IMR-90 (cell line): ENCODE measurements around the gene TNS1. TPM values are rescaled to one million over a fixed set of nuclear protein-coding genes. Genes with fewer than 3 reads are reported as not detected.

ENCODE experiments used
- ATAC-seq: fragments of 200-7000 bp; cut with Tn5 transposase; 2 replicates; pipeline ENCODE4 v1.9.1; 2020; ENCODE audit warnings: low read depth, mild to moderate bottlenecking, moderate library complexity
- BruUV-seq: library from RNA; stranded (reverse); fragments of 400-500 nt; replicated peaks from 2 replicates; lab custom pipeline; 2021; lab: Mats Ljungman, UMichigan
- CTCF ChIA-PET: fragments of 300-600 bp; formaldehyde crosslinking; extraction: SDS; loops from one replicate; lab custom pipeline; 2021; ENCODE audit warnings: antibody characterized with exemption; lab: Yijun Ruan, JAX
- POLR2A ChIA-PET: fragments of 300-600 bp; sonication (Branson Sonifier 250); formaldehyde crosslinking; loops from one replicate; lab custom pipeline; 2022; ENCODE audit warnings: antibody characterized with exemption; ENCODE audit not compliant: unreplicated experiment; lab: Charles Lee
- DNase-seq: peaks from one replicate; pipeline ENCODE4 v3.0.0; 2013
- H2AFZ ChIP-seq: replicated peaks from 2 replicates; pipeline ENCODE3; 2013; ENCODE audit warnings: low read length, mild to moderate bottlenecking; ENCODE audit not compliant: poor library complexity
- H2AK5ac ChIP-seq: 2 replicates; pipeline ENCODE4 v1.6.1; 2013; ENCODE audit warnings: low read depth, low read length, inconsistent platforms
- H2AK9ac ChIP-seq: replicated peaks from 2 replicates; pipeline ENCODE3; 2013; ENCODE audit warnings: mild to moderate bottlenecking, low read depth, low read length, moderate library complexity; ENCODE audit not compliant: poor library complexity
- H2BK120ac ChIP-seq: 2 replicates; pipeline ENCODE4 v1.6.1; 2013; ENCODE audit warnings: low read depth, low read length, inconsistent platforms
- H2BK15ac ChIP-seq: 3 replicates; pipeline ENCODE4 v1.6.1; 2013; ENCODE audit warnings: low read depth, low read length, inconsistent platforms
- H2BK20ac ChIP-seq: 2 replicates; pipeline ENCODE4 v1.6.1; 2013; ENCODE audit warnings: low read depth, mild to moderate bottlenecking, inconsistent platforms, low read length, moderate library complexity
- H2BK5ac ChIP-seq: 2 replicates; pipeline ENCODE4 v1.6.1; 2013; ENCODE audit warnings: mild to moderate bottlenecking, low read depth, low read length, inconsistent platforms; ENCODE audit not compliant: poor library complexity, severe bottlenecking
- H3K14ac ChIP-seq: replicated peaks from 2 replicates; pipeline ENCODE4 v1.6.1; 2013; ENCODE audit warnings: low read depth, low read length, inconsistent platforms
- H3K18ac ChIP-seq: 2 replicates; pipeline ENCODE4 v1.6.1; 2013; ENCODE audit warnings: low read depth, low read length, control low read depth
- H3K23ac ChIP-seq: 2 replicates; pipeline ENCODE4 v1.6.1; 2013; ENCODE audit warnings: low read depth, low read length, inconsistent platforms
- H3K27ac ChIP-seq: 2 replicates; pipeline ENCODE4 v1.5.1; 2013; ENCODE audit warnings: mild to moderate bottlenecking, control low read depth, low read length; ENCODE audit not compliant: insufficient read depth
- H3K27me3 ChIP-seq: 2 replicates; pipeline ENCODE4 v1.6.1; 2013; ENCODE audit warnings: low read length; ENCODE audit not compliant: control insufficient read depth, insufficient read depth
- H3K36me3 ChIP-seq: 2 replicates; pipeline ENCODE4 v1.6.1; 2013; ENCODE audit warnings: low read length, mixed read lengths; ENCODE audit not compliant: control insufficient read depth, insufficient read depth
- H3K4ac ChIP-seq: 2 replicates; pipeline ENCODE4 v1.6.1; 2013; ENCODE audit warnings: low read depth, low read length, inconsistent platforms
- H3K4me1 ChIP-seq: 2 replicates; pipeline ENCODE4 v1.6.1; 2013; ENCODE audit warnings: low read length, mixed read lengths; ENCODE audit not compliant: control insufficient read depth, insufficient read depth
- H3K4me2 ChIP-seq: 2 replicates; pipeline ENCODE4 v1.6.1; 2013; ENCODE audit warnings: low read depth, mild to moderate bottlenecking, control low read depth, low read length, moderate library complexity
- H3K4me3 ChIP-seq: 2 replicates; pipeline ENCODE4 v1.5.1; 2013; ENCODE audit warnings: low read depth, mild to moderate bottlenecking, control low read depth, low read length, moderate library complexity; ENCODE audit not compliant: insufficient read depth
- H3K56ac ChIP-seq: 2 replicates; pipeline ENCODE4 v1.6.1; 2013; ENCODE audit warnings: low read length, inconsistent platforms; ENCODE audit not compliant: insufficient read depth; ENCODE audit errors: extremely low read depth
- H3K79me1 ChIP-seq, 2 experiments: 2 replicates each; pipeline ENCODE4 v1.6.1; 2013; ENCODE audit warnings: low read length in 2 of 2, inconsistent platforms in 1 of 2, low read depth in 1 of 2
- H3K9ac ChIP-seq: 2 replicates; pipeline ENCODE4 v1.6.1; 2013; ENCODE audit warnings: low read depth, low read length, control low read depth
- H3K9me1 ChIP-seq: 2 replicates; pipeline ENCODE4 v1.6.1; 2013; ENCODE audit warnings: low read length, inconsistent platforms; ENCODE audit not compliant: insufficient read depth
- H3K9me3 ChIP-seq: 2 replicates; pipeline ENCODE4 v1.6.1; 2013; ENCODE audit warnings: low read length; ENCODE audit not compliant: control insufficient read depth, insufficient read depth
- H4K20me1 ChIP-seq: 2 replicates; pipeline ENCODE4 v1.6.1; 2013; ENCODE audit warnings: low read length, inconsistent platforms; ENCODE audit not compliant: insufficient read depth
- H4K5ac ChIP-seq: 2 replicates; pipeline ENCODE4 v1.6.1; 2013; ENCODE audit warnings: mild to moderate bottlenecking, low read depth, low read length, control low read depth
- H4K8ac ChIP-seq, 2 experiments: 2 replicates each; pipeline ENCODE4 v1.6.1; 2013; ENCODE audit warnings: low read depth in 2 of 2, low read length in 2 of 2, control low read depth in 1 of 2, inconsistent platforms in 1 of 2
- H4K91ac ChIP-seq: 2 replicates; pipeline ENCODE4 v1.6.1; 2013; ENCODE audit warnings: low read depth, low read length, inconsistent platforms; ENCODE audit not compliant: insufficient read depth
- BHLHE40 ChIP-seq: fragments of 150-350 bp; IDR thresholded peaks from 2 replicates; pipeline ENCODE4 v1.6.1; 2016; ENCODE audit warnings: mild to moderate bottlenecking, low read depth, low read length
- CEBPB ChIP-seq: IDR thresholded peaks from 2 replicates; pipeline ENCODE4 v1.6.1; 2012; ENCODE audit warnings: low read depth, low read length, improper control_type of control experiment
- CHD1 ChIP-seq: IDR thresholded peaks from 2 replicates; pipeline ENCODE4 v1.6.1; 2012; ENCODE audit warnings: low read depth, low read length, improper control_type of control experiment
- FOS ChIP-seq: fragments of 150-350 bp; IDR thresholded peaks from 2 replicates; pipeline ENCODE4 v1.6.1; 2016; ENCODE audit warnings: low read depth, low read length
- MAZ ChIP-seq: IDR thresholded peaks from 2 replicates; pipeline ENCODE4 v1.6.1; 2012; ENCODE audit warnings: low read depth, mild to moderate bottlenecking, low read length, improper control_type of control experiment, moderate library complexity, borderline replicate concordance
- MXI1 ChIP-seq: IDR thresholded peaks from 2 replicates; pipeline ENCODE4 v1.6.1; 2012; ENCODE audit warnings: low read depth, mild to moderate bottlenecking, low read length, moderate library complexity, borderline replicate concordance
- NFE2L2 ChIP-seq: fragments of 150-350 bp; IDR thresholded peaks from 2 replicates; pipeline ENCODE4 v1.6.1; 2016; ENCODE audit warnings: low read depth, mild to moderate bottlenecking, low read length
- POLR2A ChIP-seq: IDR thresholded peaks from 2 replicates; pipeline ENCODE4 v1.6.1; 2012; ENCODE audit warnings: mild to moderate bottlenecking, low read depth, low read length
- RAD21 ChIP-seq: IDR thresholded peaks from 2 replicates; pipeline ENCODE4 v1.6.1; 2012; ENCODE audit warnings: low read length, improper control_type of control experiment
- RCOR1 ChIP-seq: IDR thresholded peaks from 2 replicates; pipeline ENCODE4 v1.6.1; 2012; ENCODE audit warnings: mild to moderate bottlenecking, low read length, improper control_type of control experiment; ENCODE audit not compliant: insufficient replicate concordance
- RFX5 ChIP-seq: IDR thresholded peaks from 2 replicates; pipeline ENCODE4 v1.8.0; 2012; ENCODE audit warnings: low read depth, mild to moderate bottlenecking, low read length, moderate library complexity
- SMC3 ChIP-seq: fragments of 150-350 bp; IDR thresholded peaks from 2 replicates; pipeline ENCODE4 v1.6.1; 2016; ENCODE audit warnings: low read depth, mild to moderate bottlenecking, antibody characterized with exemption, low read length, moderate library complexity
- WGBS, 2 experiments: methylation state at CpG; one replicate each; pipeline versions ENCODE4 v1.1.5 to v1.1.7; 2013; ENCODE audit warnings: missing lambda C conversion rate in 2 of 2; ENCODE audit not compliant: insufficient read length in 1 of 2; ENCODE audit errors: extremely low coverage in 2 of 2; 5-methylcytosine and 5-hydroxymethylcytosine counted together
- dilution Hi-C: fragments of 300-500 bp; cut with HindIII; formaldehyde crosslinking; loops from one replicate; pipeline ENCODE4 v1.14.3; 2018; ENCODE audit warnings: low sequenced_read_pairs; ENCODE audit not compliant: unreplicated experiment
- in situ Hi-C: fragments of 300-500 bp; cut with MboI; formaldehyde crosslinking; loops from 3 replicates; pipeline ENCODE4 v1.14.3; 2019; ENCODE audit warnings: low sequenced_read_pairs, inconsistent platforms, mixed read lengths
- intact Hi-C: fragments of 100-400 bp; cut with micrococcal nuclease; formaldehyde crosslinking; loops from 2 replicates; pipeline ENCODE4 v1.10.0; 2022
- polyA plus RNA-seq, 3 experiments: library from polyadenylated mRNA; depleted of rRNA; stranded (reverse); fragments of >200 nt; gene quantifications; 2 replicates each; pipeline ENCODE4 v1.2.3, GENCODE V29; 2012; ENCODE audit warnings: low replicate concordance in 1 of 3
- total RNA-seq: library from RNA; depleted of rRNA; stranded (reverse); fragments of >200 nt; gene quantifications from 2 replicates; pipeline ENCODE4 v1.2.3, GENCODE V29; 2012
- TF ChIP-seq, protein P1 (sequence below): fragments of 150-350 bp; IDR thresholded peaks from 2 replicates; pipeline ENCODE4 v1.6.1; 2016; ENCODE audit warnings: low read depth, mild to moderate bottlenecking, low read length, moderate library complexity, borderline replicate concordance
- TF ChIP-seq, protein P2 (sequence below): fragments of 150-350 bp; IDR thresholded peaks from 2 replicates; pipeline ENCODE4 v1.6.1; 2017; ENCODE audit warnings: mild to moderate bottlenecking, antibody characterized with exemption, low read length, low read depth
- TF ChIP-seq, protein P3 (sequence below): conservative IDR thresholded peaks from 2 replicates; pipeline ENCODE4 v1.5.1; 2012; ENCODE audit warnings: mild to moderate bottlenecking, low read depth, low read length, improper control_type of control experiment

The TNS1 gene
- total and polyA plus RNA-seq, 2 of the 4 experiments (the other 2 are of a cell fraction), result 41.1 to 45.2 TPM

DNA sequence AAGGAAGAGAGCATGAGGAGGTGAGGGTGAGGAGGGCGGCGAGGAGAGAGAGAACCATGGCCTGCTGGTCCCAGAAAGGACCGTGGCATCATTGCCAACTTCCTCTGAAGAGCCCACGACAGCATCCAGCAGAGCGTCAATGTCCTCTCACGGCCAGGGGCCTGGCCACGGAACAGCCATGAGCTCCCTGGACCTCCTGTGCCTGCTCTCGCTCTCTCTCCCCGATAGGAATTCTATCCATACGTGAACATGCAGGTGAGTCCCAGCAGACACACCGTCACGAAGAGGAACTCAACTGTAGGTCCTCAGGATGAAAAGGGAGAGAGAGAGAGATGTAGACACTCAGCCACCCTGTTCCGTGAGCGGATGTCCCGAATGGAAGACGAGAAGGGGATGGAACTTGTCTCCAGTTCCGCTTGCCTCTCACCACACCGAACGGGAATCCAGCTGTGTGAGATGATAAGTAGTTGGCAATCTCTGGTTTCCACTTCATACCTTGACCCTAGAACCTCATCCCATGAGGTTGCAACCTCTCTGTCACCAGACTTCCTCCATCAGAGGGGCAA lies 107.6 kb downstream of the TNS1 start:
- H3K4me2 ChIP-seq, result no peak overlapping the region
- no peak overlapping the region for H3K56ac ChIP-seq
- H2BK5ac ChIP-seq, result no peak overlapping the region
- H3K27me3 ChIP-seq, result no peaks in the 10 kb centered on the region
- peaks cover 8% of the 10 kb centered on the region for H3K4me1 ChIP-seq
- POLR2A ChIA-PET, result no interaction called here
- CTCF ChIA-PET, result no interaction called here
- H2BK15ac ChIP-seq, result no peak overlapping the region
- H3K9me1 ChIP-seq, result peaks cover 7% of the 10 kb centered on the region; the same call in 1 of the 2 replicates
- TF ChIP-seq RCOR1 (no peak), SMC3 (no peak), MXI1 (no peak), BHLHE40 (no peak), NFE2L2 (no peak), RAD21 (no peak), POLR2A (no peak), RFX5 (no peak), CEBPB (no peak), CHD1 (no peak), FOS (no peak), MAZ (no peak)
- TF ChIP-seq, protein P1, sequence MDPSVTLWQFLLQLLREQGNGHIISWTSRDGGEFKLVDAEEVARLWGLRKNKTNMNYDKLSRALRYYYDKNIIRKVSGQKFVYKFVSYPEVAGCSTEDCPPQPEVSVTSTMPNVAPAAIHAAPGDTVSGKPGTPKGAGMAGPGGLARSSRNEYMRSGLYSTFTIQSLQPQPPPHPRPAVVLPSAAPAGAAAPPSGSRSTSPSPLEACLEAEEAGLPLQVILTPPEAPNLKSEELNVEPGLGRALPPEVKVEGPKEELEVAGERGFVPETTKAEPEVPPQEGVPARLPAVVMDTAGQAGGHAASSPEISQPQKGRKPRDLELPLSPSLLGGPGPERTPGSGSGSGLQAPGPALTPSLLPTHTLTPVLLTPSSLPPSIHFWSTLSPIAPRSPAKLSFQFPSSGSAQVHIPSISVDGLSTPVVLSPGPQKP, result no peak
- TF ChIP-seq, protein P2, sequence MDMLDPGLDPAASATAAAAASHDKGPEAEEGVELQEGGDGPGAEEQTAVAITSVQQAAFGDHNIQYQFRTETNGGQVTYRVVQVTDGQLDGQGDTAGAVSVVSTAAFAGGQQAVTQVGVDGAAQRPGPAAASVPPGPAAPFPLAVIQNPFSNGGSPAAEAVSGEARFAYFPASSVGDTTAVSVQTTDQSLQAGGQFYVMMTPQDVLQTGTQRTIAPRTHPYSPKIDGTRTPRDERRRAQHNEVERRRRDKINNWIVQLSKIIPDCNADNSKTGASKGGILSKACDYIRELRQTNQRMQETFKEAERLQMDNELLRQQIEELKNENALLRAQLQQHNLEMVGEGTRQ, result no peak
- TF ChIP-seq, protein P3, sequence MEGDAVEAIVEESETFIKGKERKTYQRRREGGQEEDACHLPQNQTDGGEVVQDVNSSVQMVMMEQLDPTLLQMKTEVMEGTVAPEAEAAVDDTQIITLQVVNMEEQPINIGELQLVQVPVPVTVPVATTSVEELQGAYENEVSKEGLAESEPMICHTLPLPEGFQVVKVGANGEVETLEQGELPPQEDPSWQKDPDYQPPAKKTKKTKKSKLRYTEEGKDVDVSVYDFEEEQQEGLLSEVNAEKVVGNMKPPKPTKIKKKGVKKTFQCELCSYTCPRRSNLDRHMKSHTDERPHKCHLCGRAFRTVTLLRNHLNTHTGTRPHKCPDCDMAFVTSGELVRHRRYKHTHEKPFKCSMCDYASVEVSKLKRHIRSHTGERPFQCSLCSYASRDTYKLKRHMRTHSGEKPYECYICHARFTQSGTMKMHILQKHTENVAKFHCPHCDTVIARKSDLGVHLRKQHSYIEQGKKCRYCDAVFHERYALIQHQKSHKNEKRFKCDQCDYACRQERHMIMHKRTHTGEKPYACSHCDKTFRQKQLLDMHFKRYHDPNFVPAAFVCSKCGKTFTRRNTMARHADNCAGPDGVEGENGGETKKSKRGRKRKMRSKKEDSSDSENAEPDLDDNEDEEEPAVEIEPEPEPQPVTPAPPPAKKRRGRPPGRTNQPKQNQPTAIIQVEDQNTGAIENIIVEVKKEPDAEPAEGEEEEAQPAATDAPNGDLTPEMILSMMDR, result no peak
- H3K79me1 ChIP-seq, result peaks cover 34 to 62% of the 10 kb centered on the region in 2 experiments
- BruUV-seq, result no TSS peak
- no peak overlapping the region for H3K27ac ChIP-seq
- H3K9me3 ChIP-seq, result no peaks in the 10 kb centered on the region
- H4K91ac ChIP-seq, result no peak overlapping the region
- in situ Hi-C loops, result no loop called here
- peak overlapping the region; percentile 16 for H2AK9ac ChIP-seq
- ATAC-seq (no peak), DNase-seq (no peak)
- no peak overlapping the region for H4K5ac ChIP-seq
- H2AFZ ChIP-seq, result no peak overlapping the region
- 92% methylated on average over 5 of the region's 19 CpGs; no CpG with 5 or more reads in 1 of the 2 experiments for WGBS, 2 experiments
- H2BK120ac ChIP-seq, result no peak overlapping the region
- no peak overlapping the region for H3K14ac ChIP-seq
- no peak overlapping the region for H3K4ac ChIP-seq
- H2AK5ac ChIP-seq, result no peak overlapping the region
- no peak overlapping the region for H2BK20ac ChIP-seq
- intact Hi-C loops, result no loop called here
- H4K8ac ChIP-seq, result no peak overlapping the region
- no peak overlapping the region for H3K18ac ChIP-seq
- no peak overlapping the region for H3K4me3 ChIP-seq
- peaks cover 64% of the 10 kb centered on the region for H3K36me3 ChIP-seq
- peaks cover 7% of the 10 kb centered on the region for H4K20me1 ChIP-seq
- dilution Hi-C loops, result no loop called here
- no peak overlapping the region for H3K23ac ChIP-seq
- H3K9ac ChIP-seq, result no peak overlapping the region
